Measurements from ENCODE around the gene CHST11. TPM values are rescaled to one million over a fixed set of nuclear protein-coding genes. Genes with fewer than 3 reads are reported as not detected.

CHST11 gene
- total and polyA plus RNA-seq, 9 of the 15 experiments (the other 6 are each of a cell fraction or from before 2014, with no cell fraction given) = 2.3 to 38.7 (median 15.0) TPM

DNA sequence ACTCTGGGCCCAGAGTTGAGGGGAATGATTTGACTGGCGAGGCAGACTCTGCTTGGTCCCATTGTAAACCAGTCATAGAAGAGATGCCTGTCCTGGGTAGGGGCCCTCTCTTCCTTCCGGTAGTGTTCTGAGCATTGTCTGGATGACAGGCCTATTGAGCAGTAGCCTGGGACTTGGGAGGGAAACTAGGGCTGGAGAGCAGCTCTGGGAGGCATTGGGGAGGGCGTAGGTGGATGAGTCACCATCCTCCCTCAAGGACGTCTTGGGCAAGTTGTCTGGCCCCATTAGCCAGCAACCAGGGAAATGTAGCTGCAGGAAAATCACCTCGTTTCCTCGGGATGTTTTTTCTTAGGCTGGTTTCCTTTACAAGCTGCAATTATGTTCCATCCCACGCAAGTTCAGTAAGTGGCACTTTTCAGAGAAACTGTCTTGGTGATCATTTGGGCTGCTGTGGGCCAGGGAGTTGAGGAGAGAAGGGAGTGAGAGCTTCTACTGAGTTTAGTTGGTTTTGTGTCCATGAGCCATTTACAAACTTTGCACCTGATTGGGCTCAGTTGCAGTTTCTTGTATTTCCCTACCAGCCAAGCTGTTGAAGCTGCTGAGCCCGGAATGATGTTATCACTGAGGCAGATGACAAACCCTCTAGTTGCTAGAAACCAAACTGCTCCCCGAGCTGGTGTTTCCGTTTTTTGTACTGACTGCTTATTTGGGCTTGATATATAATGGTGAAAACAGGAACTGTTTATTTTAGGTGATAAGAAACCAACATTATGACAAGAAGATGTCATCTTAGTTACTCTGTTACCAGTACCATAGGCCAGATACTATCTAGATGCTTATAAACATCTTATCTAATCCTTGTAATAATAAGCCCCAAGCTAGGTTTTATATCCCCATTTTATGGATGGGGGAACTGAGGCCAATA, 147.6 kb downstream of the CHST11 start (continued):
- TF ChIP-seq, protein P1, sequence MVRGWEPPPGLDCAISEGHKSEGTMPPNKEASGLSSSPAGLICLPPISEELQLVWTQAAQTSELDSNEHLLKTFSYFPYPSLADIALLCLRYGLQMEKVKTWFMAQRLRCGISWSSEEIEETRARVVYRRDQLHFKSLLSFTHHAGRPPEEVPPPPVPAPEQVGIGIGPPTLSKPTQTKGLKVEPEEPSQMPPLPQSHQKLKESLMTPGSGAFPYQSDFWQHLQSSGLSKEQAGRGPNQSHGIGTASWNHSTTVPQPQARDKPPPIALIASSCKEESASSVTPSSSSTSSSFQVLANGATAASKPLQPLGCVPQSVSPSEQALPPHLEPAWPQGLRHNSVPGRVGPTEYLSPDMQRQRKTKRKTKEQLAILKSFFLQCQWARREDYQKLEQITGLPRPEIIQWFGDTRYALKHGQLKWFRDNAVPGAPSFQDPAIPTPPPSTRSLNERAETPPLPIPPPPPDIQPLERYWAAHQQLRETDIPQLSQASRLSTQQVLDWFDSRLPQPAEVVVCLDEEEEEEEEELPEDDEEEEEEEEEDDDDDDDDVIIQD (CRISPR knock-in tag; IDR thresholded peaks at IDR 0.05) = no peak
- TF ChIP-seq GATA2 (CRISPR knock-in tag; IDR thresholded peaks at IDR 0.05) (peak; percentile 62), ELF2 (CRISPR knock-in tag; IDR thresholded peaks at IDR 0.05) (0 out of 2 replicates have a peak, but pooled peaks have one; percentile 18), TCF3 (CRISPR knock-in tag; IDR thresholded peaks at IDR 0.05) (0 out of 2 replicates have a peak, but pooled peaks have one; percentile 8), SMARCE1 (IDR thresholded peaks at IDR 0.05) (peak; percentile 91), PTRF (tag; IDR thresholded peaks at IDR 0.05) (no peak), RBM34 (IDR thresholded peaks at IDR 0.05; ENCODE audit: borderline replicate concordance, insufficient read depth, low read length) (no peak), HEY1 (CRISPR knock-in tag; IDR thresholded peaks at IDR 0.05; ENCODE audit: borderline replicate concordance) (no peak), CREBBP (IDR thresholded peaks at IDR 0.05; ENCODE audit: low read depth, low read length) (no peak), CC2D1A (IDR thresholded peaks at IDR 0.05) (no peak), RCOR1 (IDR thresholded peaks at IDR 0.05; ENCODE audit: borderline replicate concordance in 1 of 2, low read depth in 2 of 2, low read length in 2 of 2) (peak in 1 of 2 experiments; percentile 70; a peak in 2 of 4 replicates), L3MBTL2 (IDR thresholded peaks at IDR 0.05) (peak; percentile 26; the same call in 1 of the 2 replicates), LEF1 (IDR thresholded peaks at IDR 0.05) (0 out of 2 replicates have a peak, but pooled peaks have one; percentile 61)
- TF ChIP-seq, protein P2, sequence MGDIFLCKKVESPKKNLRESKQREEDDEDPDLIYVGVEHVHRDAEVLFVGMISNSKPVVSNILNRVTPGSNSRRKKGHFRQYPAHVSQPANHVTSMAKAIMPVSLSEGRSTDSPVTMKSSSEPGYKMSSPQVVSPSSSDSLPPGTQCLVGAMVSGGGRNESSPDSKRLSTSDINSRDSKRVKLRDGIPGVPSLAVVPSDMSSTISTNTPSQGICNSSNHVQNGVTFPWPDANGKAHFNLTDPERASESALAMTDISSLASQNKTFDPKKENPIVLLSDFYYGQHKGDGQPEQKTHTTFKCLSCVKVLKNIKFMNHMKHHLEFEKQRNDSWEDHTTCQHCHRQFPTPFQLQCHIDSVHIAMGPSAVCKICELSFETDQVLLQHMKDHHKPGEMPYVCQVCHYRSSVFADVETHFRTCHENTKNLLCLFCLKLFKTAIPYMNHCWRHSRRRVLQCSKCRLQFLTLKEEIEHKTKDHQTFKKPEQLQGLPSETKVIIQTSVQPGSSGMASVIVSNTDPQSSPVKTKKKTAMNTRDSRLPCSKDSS (IDR thresholded peaks at IDR 0.05; ENCODE audit: low read depth, partially characterized antibody) = no peak
- TF ChIP-seq, protein P3, sequence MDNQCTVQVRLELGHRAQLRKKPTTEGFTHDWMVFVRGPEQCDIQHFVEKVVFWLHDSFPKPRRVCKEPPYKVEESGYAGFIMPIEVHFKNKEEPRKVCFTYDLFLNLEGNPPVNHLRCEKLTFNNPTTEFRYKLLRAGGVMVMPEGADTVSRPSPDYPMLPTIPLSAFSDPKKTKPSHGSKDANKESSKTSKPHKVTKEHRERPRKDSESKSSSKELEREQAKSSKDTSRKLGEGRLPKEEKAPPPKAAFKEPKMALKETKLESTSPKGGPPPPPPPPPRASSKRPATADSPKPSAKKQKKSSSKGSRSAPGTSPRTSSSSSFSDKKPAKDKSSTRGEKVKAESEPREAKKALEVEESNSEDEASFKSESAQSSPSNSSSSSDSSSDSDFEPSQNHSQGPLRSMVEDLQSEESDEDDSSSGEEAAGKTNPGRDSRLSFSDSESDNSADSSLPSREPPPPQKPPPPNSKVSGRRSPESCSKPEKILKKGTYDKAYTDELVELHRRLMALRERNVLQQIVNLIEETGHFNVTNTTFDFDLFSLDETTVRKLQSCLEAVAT (IDR thresholded peaks at IDR 0.05) = peak in 1 of 2 experiments; percentile 63; a peak in 2 of 4 replicates
- TF ChIP-seq, protein P4, sequence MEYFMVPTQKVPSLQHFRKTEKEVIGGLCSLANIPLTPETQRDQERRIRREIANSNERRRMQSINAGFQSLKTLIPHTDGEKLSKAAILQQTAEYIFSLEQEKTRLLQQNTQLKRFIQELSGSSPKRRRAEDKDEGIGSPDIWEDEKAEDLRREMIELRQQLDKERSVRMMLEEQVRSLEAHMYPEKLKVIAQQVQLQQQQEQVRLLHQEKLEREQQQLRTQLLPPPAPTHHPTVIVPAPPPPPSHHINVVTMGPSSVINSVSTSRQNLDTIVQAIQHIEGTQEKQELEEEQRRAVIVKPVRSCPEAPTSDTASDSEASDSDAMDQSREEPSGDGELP (CRISPR knock-in tag; IDR thresholded peaks at IDR 0.05; ENCODE audit: borderline replicate concordance) = peak; percentile 26; the same call in 1 of the 2 replicates
- TF ChIP-seq, protein P5, sequence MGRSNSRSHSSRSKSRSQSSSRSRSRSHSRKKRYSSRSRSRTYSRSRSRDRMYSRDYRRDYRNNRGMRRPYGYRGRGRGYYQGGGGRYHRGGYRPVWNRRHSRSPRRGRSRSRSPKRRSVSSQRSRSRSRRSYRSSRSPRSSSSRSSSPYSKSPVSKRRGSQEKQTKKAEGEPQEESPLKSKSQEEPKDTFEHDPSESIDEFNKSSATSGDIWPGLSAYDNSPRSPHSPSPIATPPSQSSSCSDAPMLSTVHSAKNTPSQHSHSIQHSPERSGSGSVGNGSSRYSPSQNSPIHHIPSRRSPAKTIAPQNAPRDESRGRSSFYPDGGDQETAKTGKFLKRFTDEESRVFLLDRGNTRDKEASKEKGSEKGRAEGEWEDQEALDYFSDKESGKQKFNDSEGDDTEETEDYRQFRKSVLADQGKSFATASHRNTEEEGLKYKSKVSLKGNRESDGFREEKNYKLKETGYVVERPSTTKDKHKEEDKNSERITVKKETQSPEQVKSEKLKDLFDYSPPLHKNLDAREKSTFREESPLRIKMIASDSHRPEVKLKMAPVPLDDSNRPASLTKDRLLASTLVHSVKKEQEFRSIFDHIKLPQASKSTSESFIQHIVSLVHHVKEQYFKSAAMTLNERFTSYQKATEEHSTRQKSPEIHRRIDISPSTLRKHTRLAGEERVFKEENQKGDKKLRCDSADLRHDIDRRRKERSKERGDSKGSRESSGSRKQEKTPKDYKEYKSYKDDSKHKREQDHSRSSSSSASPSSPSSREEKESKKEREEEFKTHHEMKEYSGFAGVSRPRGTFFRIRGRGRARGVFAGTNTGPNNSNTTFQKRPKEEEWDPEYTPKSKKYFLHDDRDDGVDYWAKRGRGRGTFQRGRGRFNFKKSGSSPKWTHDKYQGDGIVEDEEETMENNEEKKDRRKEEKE (IDR thresholded peaks at IDR 0.05; ENCODE audit: borderline replicate concordance in 1 of 2, control insufficient read depth in 1 of 2, low read depth in 2 of 2, low read length in 1 of 2) = no peak
